SK-N-SH (cell line): Measurements from ENCODE around the gene IRF2BP2.

Source experiments
- CHD2 ChIP-seq: fragments of 150-350 bp; IDR thresholded peaks from 2 replicates; pipeline ENCODE4 v1.6.1; 2018; ENCODE audit warnings: low read length; ENCODE audit not compliant: partially characterized antibody
- EP300 ChIP-seq, 2 experiments: IDR thresholded peaks; 2 replicates each; pipeline versions ENCODE4 v1.4.0 to v1.6.1; 2012; ENCODE audit warnings: borderline replicate concordance in 1 of 2, low read depth in 1 of 2, low read length in 1 of 2
- EZH2phosphoT487 ChIP-seq: fragments of 200-600 bp; sonication (generic); IDR thresholded peaks from 2 replicates; pipeline ENCODE4 v1.6.1; 2017; ENCODE audit warnings: low read depth, mixed run types, mild to moderate bottlenecking, antibody characterized with exemption, moderate library complexity, borderline replicate concordance
- FOXM1 ChIP-seq: IDR thresholded peaks from 2 replicates; pipeline ENCODE4 v1.4.0; 2012; ENCODE audit warnings: low read depth, mild to moderate bottlenecking
- JUND ChIP-seq: IDR thresholded peaks from 2 replicates; pipeline ENCODE4 v1.4.0; 2012
- MXI1 ChIP-seq: IDR thresholded peaks from 2 replicates; pipeline ENCODE4 v1.6.1; 2012; ENCODE audit warnings: mild to moderate bottlenecking, low read depth, low read length, improper control_type of control experiment
- NFIC ChIP-seq: IDR thresholded peaks from 2 replicates; pipeline ENCODE4 v1.4.0; 2012; ENCODE audit warnings: borderline replicate concordance
- POLR2AphosphoS5 ChIP-seq: IDR thresholded peaks from 2 replicates; pipeline ENCODE4 v1.6.1; 2012; ENCODE audit warnings: low read depth, low read length
- RAD21 ChIP-seq: IDR thresholded peaks from 2 replicates; pipeline ENCODE4 v1.6.1; 2012; ENCODE audit warnings: mild to moderate bottlenecking, low read length
- RCOR1 ChIP-seq: fragments of 150-350 bp; IDR thresholded peaks from 2 replicates; pipeline ENCODE4 v1.6.1; 2017; ENCODE audit warnings: antibody characterized with exemption, low read length
- SMC3 ChIP-seq: IDR thresholded peaks from 2 replicates; pipeline ENCODE4 v1.6.1; 2012; ENCODE audit warnings: low read depth, low read length, improper control_type of control experiment
- TF ChIP-seq, protein P1 (sequence below): fragments of 200-600 bp; sonication (generic); IDR thresholded peaks from 2 replicates; pipeline ENCODE4 v1.6.1; 2017; ENCODE audit warnings: antibody characterized with exemption, mild to moderate bottlenecking, moderate library complexity
- TF ChIP-seq, protein P2 (sequence below): IDR thresholded peaks from 2 replicates; pipeline ENCODE4 v1.6.1; 2012; ENCODE audit warnings: mild to moderate bottlenecking, low read depth, low read length, moderate library complexity

DNA sequence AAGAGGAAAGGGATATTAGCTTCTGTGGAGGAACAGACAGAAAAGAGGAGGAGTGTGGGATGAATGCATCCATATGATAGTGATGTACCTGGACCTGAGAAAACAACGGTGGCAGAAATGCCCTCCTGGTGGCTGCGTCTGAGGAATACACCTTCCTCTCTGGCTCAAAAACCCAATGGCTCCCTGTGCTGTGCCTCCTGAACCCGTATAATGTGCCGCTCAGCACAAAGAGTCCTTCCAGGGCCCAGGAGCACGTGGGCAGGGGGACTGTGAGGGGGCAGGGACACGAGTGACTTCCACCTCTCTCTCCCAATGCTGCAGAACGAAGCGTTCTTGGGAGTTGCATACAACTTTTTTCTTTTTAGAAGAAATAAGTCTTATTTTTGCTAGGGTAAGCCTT is 31.2 kb downstream of the IRF2BP2 start:
- no peak for TF ChIP-seq SMC3
- TF ChIP-seq JUND: no peak
- no peak for TF ChIP-seq EP300 (IDR thresholded peaks at IDR 0.05; ENCODE audit: borderline replicate concordance in 1 of 2, low read depth in 1 of 2, low read length in 1 of 2)
- TF ChIP-seq, protein P1, sequence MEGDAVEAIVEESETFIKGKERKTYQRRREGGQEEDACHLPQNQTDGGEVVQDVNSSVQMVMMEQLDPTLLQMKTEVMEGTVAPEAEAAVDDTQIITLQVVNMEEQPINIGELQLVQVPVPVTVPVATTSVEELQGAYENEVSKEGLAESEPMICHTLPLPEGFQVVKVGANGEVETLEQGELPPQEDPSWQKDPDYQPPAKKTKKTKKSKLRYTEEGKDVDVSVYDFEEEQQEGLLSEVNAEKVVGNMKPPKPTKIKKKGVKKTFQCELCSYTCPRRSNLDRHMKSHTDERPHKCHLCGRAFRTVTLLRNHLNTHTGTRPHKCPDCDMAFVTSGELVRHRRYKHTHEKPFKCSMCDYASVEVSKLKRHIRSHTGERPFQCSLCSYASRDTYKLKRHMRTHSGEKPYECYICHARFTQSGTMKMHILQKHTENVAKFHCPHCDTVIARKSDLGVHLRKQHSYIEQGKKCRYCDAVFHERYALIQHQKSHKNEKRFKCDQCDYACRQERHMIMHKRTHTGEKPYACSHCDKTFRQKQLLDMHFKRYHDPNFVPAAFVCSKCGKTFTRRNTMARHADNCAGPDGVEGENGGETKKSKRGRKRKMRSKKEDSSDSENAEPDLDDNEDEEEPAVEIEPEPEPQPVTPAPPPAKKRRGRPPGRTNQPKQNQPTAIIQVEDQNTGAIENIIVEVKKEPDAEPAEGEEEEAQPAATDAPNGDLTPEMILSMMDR: no peak
- no peak for TF ChIP-seq POLR2AphosphoS5
- TF ChIP-seq FOXM1: no peak
- no peak for TF ChIP-seq MXI1
- TF ChIP-seq, protein P2, sequence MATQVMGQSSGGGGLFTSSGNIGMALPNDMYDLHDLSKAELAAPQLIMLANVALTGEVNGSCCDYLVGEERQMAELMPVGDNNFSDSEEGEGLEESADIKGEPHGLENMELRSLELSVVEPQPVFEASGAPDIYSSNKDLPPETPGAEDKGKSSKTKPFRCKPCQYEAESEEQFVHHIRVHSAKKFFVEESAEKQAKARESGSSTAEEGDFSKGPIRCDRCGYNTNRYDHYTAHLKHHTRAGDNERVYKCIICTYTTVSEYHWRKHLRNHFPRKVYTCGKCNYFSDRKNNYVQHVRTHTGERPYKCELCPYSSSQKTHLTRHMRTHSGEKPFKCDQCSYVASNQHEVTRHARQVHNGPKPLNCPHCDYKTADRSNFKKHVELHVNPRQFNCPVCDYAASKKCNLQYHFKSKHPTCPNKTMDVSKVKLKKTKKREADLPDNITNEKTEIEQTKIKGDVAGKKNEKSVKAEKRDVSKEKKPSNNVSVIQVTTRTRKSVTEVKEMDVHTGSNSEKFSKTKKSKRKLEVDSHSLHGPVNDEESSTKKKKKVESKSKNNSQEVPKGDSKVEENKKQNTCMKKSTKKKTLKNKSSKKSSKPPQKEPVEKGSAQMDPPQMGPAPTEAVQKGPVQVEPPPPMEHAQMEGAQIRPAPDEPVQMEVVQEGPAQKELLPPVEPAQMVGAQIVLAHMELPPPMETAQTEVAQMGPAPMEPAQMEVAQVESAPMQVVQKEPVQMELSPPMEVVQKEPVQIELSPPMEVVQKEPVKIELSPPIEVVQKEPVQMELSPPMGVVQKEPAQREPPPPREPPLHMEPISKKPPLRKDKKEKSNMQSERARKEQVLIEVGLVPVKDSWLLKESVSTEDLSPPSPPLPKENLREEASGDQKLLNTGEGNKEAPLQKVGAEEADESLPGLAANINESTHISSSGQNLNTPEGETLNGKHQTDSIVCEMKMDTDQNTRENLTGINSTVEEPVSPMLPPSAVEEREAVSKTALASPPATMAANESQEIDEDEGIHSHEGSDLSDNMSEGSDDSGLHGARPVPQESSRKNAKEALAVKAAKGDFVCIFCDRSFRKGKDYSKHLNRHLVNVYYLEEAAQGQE: no peak
- no peak for TF ChIP-seq RCOR1
- no peak for TF ChIP-seq NFIC
- no peak for TF ChIP-seq RAD21
- TF ChIP-seq EZH2phosphoT487: no peak
- no peak for TF ChIP-seq CHD2
